ENCODE data around the gene COQ5. TPM values are rescaled to one million over a fixed set of nuclear protein-coding genes. Genes with fewer than 3 reads are reported as not detected.

The COQ5 gene
- total and polyA plus RNA-seq, 2 of the 4 experiments (the other 2 are of a cell fraction) = 21.6 to 25.1 TPM

GRCh38 chr12:120504587-120504986, 24.4 kb downstream of the COQ5 start:
- Histone ChIP-seq H3K9me1 (ENCODE audit: insufficient read depth, low read length) (no peaks in the 10 kb centered on the region), H4K91ac (ENCODE audit: insufficient read depth, low read depth, low read length) (no peak overlapping the region), H3K27ac (ENCODE audit: insufficient read depth, low read length) (no peak overlapping the region), H3K4me2 (ENCODE audit: low read depth, low read length) (no peak overlapping the region), H2BK15ac (ENCODE audit: low read depth, low read length) (no peak overlapping the region), H3K36me3 (ENCODE audit: control insufficient read depth, insufficient read depth, low read length) (peaks cover 14% of the 10 kb centered on the region), H4K8ac (ENCODE audit: low read depth in 2 of 2, low read length in 2 of 2) (no peak overlapping the region), H3K23ac (ENCODE audit: low read depth, low read length) (no peak overlapping the region), H2AK5ac (ENCODE audit: low read depth, low read length) (no peak overlapping the region), H3K4ac (ENCODE audit: low read depth, low read length) (no peak overlapping the region), H4K20me1 (ENCODE audit: insufficient read depth, low read length) (no peaks in the 10 kb centered on the region), H3K4me1 (ENCODE audit: control insufficient read depth, insufficient read depth, low read length) (no peaks in the 10 kb centered on the region), H2BK20ac (ENCODE audit: low read depth, low read length) (no peak overlapping the region), H3K27me3 (ENCODE audit: control insufficient read depth, insufficient read depth, low read length) (no peaks in the 10 kb centered on the region), H3K14ac (replicated peaks; ENCODE audit: low read depth, low read length) (no peak overlapping the region), H3K56ac (ENCODE audit: extremely low read depth, insufficient read depth, low read length) (no peak overlapping the region), H2BK5ac (ENCODE audit: low read depth, low read length, poor library complexity, severe bottlenecking) (no peak overlapping the region), H3K18ac (ENCODE audit: low read depth, low read length) (no peak overlapping the region), H2AK9ac (replicated peaks; ENCODE audit: low read depth, low read length, poor library complexity) (no peak overlapping the region), H3K9me3 (ENCODE audit: control insufficient read depth, insufficient read depth, low read length) (no peaks in the 10 kb centered on the region), H2BK120ac (ENCODE audit: low read depth, low read length) (no peak overlapping the region), H3K4me3 (ENCODE audit: insufficient read depth, low read depth, low read length) (no peak overlapping the region), H4K5ac (ENCODE audit: low read depth, low read length) (no peak overlapping the region), H3K79me1 (ENCODE audit: low read depth in 1 of 2, low read length in 2 of 2) (peaks cover 0 to 3% of the 10 kb centered on the region in 2 experiments; a peak in 1 of 4 replicates), H3K9ac (ENCODE audit: low read depth, low read length) (no peak overlapping the region), H2AFZ (replicated peaks; ENCODE audit: low read length, poor library complexity) (no peak overlapping the region)
- WGBS, 2 experiments (ENCODE audit: extremely low coverage in 2 of 2, insufficient read length in 1 of 2) = no CpG with 5 or more reads among the region's 4 CpGs
- DNase-seq (no peak), ATAC-seq (ENCODE audit: low read depth) (no peak)
- in situ Hi-C loops (cut with MboI; ENCODE audit: low sequenced_read_pairs) (no loop called here), intact Hi-C loops (cut with micrococcal nuclease) (no loop called here), dilution Hi-C loops (cut with HindIII; ENCODE audit: low sequenced_read_pairs, unreplicated experiment) (no loop called here)
- TF ChIP-seq BHLHE40 (IDR thresholded peaks at IDR 0.05; ENCODE audit: low read depth, low read length) (no peak), RAD21 (IDR thresholded peaks at IDR 0.05; ENCODE audit: low read length) (no peak), USF2 (IDR thresholded peaks at IDR 0.05; ENCODE audit: low read depth, low read length) (no peak), RCOR1 (IDR thresholded peaks at IDR 0.05; ENCODE audit: insufficient replicate concordance, low read length) (no peak), SMC3 (IDR thresholded peaks at IDR 0.05; ENCODE audit: low read depth, low read length) (no peak), POLR2A (IDR thresholded peaks at IDR 0.05; ENCODE audit: low read depth, low read length) (no peak)
- no TSS peak for BruUV-seq (replicated peaks)
- ChIA-PET POLR2A (ENCODE audit: unreplicated experiment) (interaction anchor here (0.5 kb wide), 1 partner anchor 8 kb away, joined by 3 read pairs; no protein-coding TSS in a partner anchor), CTCF (interaction anchor here (1.0 kb wide), 1 partner anchor 725 kb away, joined by 3 read pairs; no protein-coding TSS in a partner anchor)
